Measurements from ENCODE around the gene SNX33. TPM values are rescaled to one million over a fixed set of nuclear protein-coding genes. Genes with fewer than 3 reads are reported as not detected.

Gene SNX33
- total and polyA plus RNA-seq, 2 experiments from 2014 or later, result 6.2 to 21.2 TPM

DNA sequence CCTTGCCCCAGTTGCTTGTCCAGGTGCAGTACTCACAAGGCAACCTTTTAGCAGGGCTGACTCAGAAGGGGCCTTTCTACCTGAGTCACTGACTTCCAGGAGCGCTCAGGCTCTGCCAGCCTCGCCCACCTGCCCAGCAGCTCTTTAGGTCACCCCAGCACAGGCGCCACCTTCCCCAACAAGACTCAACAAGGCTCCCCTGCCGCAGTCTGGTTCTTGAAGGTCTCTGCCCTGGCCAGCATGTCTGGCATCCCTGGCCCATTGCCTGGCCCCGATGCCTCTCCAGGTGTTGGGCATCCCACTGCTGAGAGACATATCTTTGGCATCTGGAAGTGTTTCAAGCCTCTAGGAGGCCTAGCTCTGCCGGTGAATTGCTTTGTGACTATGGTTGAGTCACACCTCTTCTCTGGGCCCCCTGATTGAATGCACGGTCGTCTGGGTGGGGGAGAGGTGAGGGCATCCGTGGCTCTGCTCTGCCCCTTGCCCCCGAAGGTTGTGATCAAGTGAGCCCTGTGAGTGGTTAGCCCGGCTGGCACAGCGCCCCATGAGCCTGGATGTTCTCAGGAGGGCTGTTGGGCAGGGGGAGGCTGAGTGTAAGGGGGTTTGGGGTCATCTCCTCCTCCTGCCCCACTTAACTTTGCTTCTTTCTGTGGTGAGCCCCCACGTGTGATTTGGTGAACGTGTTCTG, 21.6 kb downstream of the SNX33 start (continued):
- TF ChIP-seq, protein P1, sequence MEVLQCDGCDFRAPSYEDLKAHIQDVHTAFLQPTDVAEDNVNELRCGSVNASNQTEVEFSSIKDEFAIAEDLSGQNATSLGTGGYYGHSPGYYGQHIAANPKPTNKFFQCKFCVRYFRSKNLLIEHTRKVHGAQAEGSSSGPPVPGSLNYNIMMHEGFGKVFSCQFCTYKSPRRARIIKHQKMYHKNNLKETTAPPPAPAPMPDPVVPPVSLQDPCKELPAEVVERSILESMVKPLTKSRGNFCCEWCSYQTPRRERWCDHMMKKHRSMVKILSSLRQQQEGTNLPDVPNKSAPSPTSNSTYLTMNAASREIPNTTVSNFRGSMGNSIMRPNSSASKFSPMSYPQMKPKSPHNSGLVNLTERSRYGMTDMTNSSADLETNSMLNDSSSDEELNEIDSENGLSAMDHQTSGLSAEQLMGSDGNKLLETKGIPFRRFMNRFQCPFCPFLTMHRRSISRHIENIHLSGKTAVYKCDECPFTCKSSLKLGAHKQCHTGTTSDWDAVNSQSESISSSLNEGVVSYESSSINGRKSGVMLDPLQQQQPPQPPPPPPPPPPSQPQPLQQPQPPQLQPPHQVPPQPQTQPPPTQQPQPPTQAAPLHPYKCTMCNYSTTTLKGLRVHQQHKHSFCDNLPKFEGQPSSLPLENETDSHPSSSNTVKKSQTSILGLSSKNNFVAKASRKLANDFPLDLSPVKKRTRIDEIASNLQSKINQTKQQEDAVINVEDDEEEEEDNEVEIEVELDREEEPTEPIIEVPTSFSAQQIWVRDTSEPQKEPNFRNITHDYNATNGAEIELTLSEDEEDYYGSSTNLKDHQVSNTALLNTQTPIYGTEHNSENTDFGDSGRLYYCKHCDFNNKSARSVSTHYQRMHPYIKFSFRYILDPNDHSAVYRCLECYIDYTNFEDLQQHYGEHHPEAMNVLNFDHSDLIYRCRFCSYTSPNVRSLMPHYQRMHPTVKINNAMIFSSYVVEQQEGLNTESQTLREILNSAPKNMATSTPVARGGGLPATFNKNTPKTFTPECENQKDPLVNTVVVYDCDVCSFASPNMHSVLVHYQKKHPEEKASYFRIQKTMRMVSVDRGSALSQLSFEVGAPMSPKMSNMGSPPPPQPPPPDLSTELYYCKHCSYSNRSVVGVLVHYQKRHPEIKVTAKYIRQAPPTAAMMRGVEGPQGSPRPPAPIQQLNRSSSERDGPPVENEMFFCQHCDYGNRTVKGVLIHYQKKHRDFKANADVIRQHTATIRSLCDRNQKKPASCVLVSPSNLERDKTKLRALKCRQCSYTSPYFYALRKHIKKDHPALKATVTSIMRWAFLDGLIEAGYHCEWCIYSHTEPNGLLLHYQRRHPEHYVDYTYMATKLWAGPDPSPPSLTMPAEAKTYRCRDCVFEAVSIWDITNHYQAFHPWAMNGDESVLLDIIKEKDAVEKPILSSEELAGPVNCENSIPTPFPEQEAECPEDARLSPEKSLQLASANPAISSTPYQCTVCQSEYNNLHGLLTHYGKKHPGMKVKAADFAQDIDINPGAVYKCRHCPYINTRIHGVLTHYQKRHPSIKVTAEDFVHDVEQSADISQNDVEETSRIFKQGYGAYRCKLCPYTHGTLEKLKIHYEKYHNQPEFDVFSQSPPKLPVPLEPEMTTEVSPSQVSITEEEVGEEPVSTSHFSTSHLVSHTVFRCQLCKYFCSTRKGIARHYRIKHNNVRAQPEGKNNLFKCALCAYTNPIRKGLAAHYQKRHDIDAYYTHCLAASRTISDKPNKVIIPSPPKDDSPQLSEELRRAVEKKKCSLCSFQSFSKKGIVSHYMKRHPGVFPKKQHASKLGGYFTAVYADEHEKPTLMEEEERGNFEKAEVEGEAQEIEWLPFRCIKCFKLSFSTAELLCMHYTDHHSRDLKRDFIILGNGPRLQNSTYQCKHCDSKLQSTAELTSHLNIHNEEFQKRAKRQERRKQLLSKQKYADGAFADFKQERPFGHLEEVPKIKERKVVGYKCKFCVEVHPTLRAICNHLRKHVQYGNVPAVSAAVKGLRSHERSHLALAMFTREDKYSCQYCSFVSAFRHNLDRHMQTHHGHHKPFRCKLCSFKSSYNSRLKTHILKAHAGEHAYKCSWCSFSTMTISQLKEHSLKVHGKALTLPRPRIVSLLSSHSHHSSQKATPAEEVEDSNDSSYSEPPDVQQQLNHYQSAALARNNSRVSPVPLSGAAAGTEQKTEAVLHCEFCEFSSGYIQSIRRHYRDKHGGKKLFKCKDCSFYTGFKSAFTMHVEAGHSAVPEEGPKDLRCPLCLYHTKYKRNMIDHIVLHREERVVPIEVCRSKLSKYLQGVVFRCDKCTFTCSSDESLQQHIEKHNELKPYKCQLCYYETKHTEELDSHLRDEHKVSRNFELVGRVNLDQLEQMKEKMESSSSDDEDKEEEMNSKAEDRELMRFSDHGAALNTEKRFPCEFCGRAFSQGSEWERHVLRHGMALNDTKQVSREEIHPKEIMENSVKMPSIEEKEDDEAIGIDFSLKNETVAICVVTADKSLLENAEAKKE (CRISPR knock-in tag; IDR thresholded peaks at IDR 0.05), result no peak
- TF ChIP-seq, protein P2, sequence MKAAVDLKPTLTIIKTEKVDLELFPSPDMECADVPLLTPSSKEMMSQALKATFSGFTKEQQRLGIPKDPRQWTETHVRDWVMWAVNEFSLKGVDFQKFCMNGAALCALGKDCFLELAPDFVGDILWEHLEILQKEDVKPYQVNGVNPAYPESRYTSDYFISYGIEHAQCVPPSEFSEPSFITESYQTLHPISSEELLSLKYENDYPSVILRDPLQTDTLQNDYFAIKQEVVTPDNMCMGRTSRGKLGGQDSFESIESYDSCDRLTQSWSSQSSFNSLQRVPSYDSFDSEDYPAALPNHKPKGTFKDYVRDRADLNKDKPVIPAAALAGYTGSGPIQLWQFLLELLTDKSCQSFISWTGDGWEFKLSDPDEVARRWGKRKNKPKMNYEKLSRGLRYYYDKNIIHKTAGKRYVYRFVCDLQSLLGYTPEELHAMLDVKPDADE (IDR thresholded peaks at IDR 0.05), result no peak
- TF ChIP-seq EZH2 (IDR thresholded peaks at IDR 0.05; ENCODE audit: low read depth, unreplicated experiment), result no peak

DNA sequence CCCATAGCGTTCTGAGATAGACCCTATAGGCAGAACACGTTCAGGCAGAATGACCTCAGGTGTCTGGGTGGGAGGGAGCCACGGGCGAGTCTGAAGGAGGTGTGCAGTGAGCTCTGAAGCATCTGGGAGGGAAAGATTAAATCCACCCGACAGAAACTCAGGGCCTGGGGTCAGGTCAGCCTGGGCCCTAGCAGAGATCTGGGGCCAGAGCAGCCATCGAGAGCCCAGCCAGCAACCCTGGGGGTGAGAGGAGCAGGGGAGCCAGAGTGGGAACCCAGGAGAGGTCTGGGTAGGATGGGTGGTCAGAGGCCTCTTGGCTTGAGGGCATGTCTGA, 22.1 kb downstream of the SNX33 start:
- Mint-ChIP-seq H3K27me3 (ENCODE audit: insufficient read depth, low read depth, poor library complexity) (peaks cover 10% of the 10 kb centered on the region), H3K4me1 (peaks cover 21% of the 10 kb centered on the region), H3K36me3 (ENCODE audit: low read depth) (no peaks in the 10 kb centered on the region), H3K27ac (no peak overlapping the region), H3K9me3 (no peaks in the 10 kb centered on the region), H3K4me3 (no peak overlapping the region)
- H3K4me1 ChIP-seq (ENCODE audit: insufficient read depth), result peaks cover 15% of the 10 kb centered on the region; the same call in 1 of the 2 replicates
- H4K20me1 ChIP-seq (replicated peaks; ENCODE audit: insufficient read depth), result no peaks in the 10 kb centered on the region; the same call in 1 of the 2 replicates
- H2AFZ ChIP-seq, result no peak overlapping the region
- no peaks in the 10 kb centered on the region for H3K27me3 ChIP-seq (ENCODE audit: insufficient read depth)
- H3K27ac ChIP-seq (ENCODE audit: low read depth), result no peak overlapping the region
- H3K36me3 ChIP-seq (ENCODE audit: insufficient read depth), result no peaks in the 10 kb centered on the region
- no peak overlapping the region for H3K4me3 ChIP-seq
- no peak for TF ChIP-seq NANOG (IDR thresholded peaks at IDR 0.05; ENCODE audit: borderline replicate concordance)
- TF ChIP-seq STAT1 (IDR thresholded peaks at IDR 0.05; ENCODE audit: unreplicated experiment), result no peak
- TF ChIP-seq ZNF114 (CRISPR knock-in tag; IDR thresholded peaks at IDR 0.05), result no peak
- TF ChIP-seq EZH2 (IDR thresholded peaks at IDR 0.05; ENCODE audit: low read depth, unreplicated experiment), result no peak
- no peak for TF ChIP-seq POLR2AphosphoS5 (IDR thresholded peaks at IDR 0.05; ENCODE audit: low read depth)
- no peaks in the 10 kb centered on the region for H3F3A ChIP-seq (replicated peaks; ENCODE audit: low read depth)
- no peak for ATAC-seq
- H3K9me2 ChIP-seq (ENCODE audit: insufficient read depth), result no peaks in the 10 kb centered on the region
- H3K4me2 ChIP-seq, result no peak overlapping the region
- no peaks in the 10 kb centered on the region for H3K79me2 ChIP-seq (replicated peaks; ENCODE audit: insufficient read depth)
- no peak for DNase-seq (ENCODE audit: low spot score)
